MM.1S (cell line): ENCODE data around the gene SOBP.

Experiments used
- DNase-seq: peaks from one replicate; pipeline ENCODE4 v3.0.0-alpha.2; 2015
- H2AFZ ChIP-seq: fragments of 300-600 bp; sonication (generic); 2 replicates; pipeline ENCODE4 v1.6.0; 2016; ENCODE audit warnings: antibody characterized with exemption, low read length
- H3F3A ChIP-seq: fragments of 300-600 bp; sonication (generic); 2 replicates; pipeline ENCODE4 v1.6.1; 2016; ENCODE audit warnings: mild to moderate bottlenecking, antibody characterized with exemption, low read length, moderate library complexity, mixed read lengths; ENCODE audit not compliant: insufficient read depth
- H3K27ac ChIP-seq: fragments of 300-600 bp; sonication (generic); 2 replicates; pipeline ENCODE4 v1.5.1; 2016; ENCODE audit warnings: mild to moderate bottlenecking, low read length
- H3K27me3 ChIP-seq: fragments of 300-600 bp; sonication (generic); replicated peaks from 2 replicates; pipeline ENCODE4 v1.6.0; 2016; ENCODE audit warnings: low read length; ENCODE audit not compliant: insufficient read depth
- H3K36me3 ChIP-seq: fragments of 300-600 bp; sonication (generic); replicated peaks from 2 replicates; pipeline ENCODE4 v1.6.1; 2016; ENCODE audit warnings: mild to moderate bottlenecking, low read length, mixed read lengths; ENCODE audit not compliant: insufficient read depth
- H3K4me1 ChIP-seq: fragments of 300-600 bp; sonication (generic); 2 replicates; pipeline ENCODE4 v1.6.1; 2016; ENCODE audit warnings: low read length, mixed read lengths
- H3K4me2 ChIP-seq: fragments of 300-600 bp; sonication (generic); 2 replicates; pipeline ENCODE4 v1.6.0; 2016; ENCODE audit warnings: low read depth, low read length
- H3K4me3 ChIP-seq: fragments of 300-600 bp; sonication (generic); 2 replicates; pipeline ENCODE4 v1.5.1; 2016; ENCODE audit warnings: low read length, mixed read lengths
- H3K79me2 ChIP-seq: fragments of 300-600 bp; sonication (generic); 2 replicates; pipeline ENCODE4 v1.6.1; 2016; ENCODE audit warnings: mixed run types, low read length, mixed read lengths
- H3K9ac ChIP-seq: fragments of 300-600 bp; sonication (generic); 2 replicates; pipeline ENCODE4 v1.6.1; 2016; ENCODE audit warnings: low read length, mixed read lengths
- H3K9me2 ChIP-seq: fragments of 300-600 bp; sonication (generic); replicated peaks from 2 replicates; pipeline ENCODE4 v1.6.1; 2016; ENCODE audit warnings: mild to moderate bottlenecking, low read length, mixed read lengths; ENCODE audit not compliant: insufficient read depth
- H3K9me3 ChIP-seq: fragments of 300-600 bp; sonication (generic); replicated peaks from 2 replicates; pipeline ENCODE4 v1.6.1; 2016; ENCODE audit warnings: mild to moderate bottlenecking, low read length, mixed read lengths; ENCODE audit not compliant: insufficient read depth
- H4K20me1 ChIP-seq: fragments of 300-600 bp; sonication (generic); 2 replicates; pipeline ENCODE4 v1.6.1; 2016; ENCODE audit warnings: mild to moderate bottlenecking, low read length, moderate library complexity, mixed read lengths; ENCODE audit not compliant: insufficient read depth
- CTCF ChIP-seq: fragments of 300-600 bp; sonication (generic); IDR thresholded peaks from 2 replicates; pipeline ENCODE4 v1.5.1; 2016; ENCODE audit warnings: antibody characterized with exemption, low read length, mixed read lengths
- EZH2 ChIP-seq: fragments of 300-600 bp; sonication (generic); optimal IDR thresholded peaks from 2 replicates; pipeline ENCODE3; 2017; ENCODE audit warnings: low read depth, mild to moderate bottlenecking, antibody characterized with exemption, low read length, mixed read lengths
- EZH2phosphoT487 ChIP-seq: fragments of 300-600 bp; sonication (generic); IDR thresholded peaks from 2 replicates; pipeline ENCODE4 v1.6.1; 2018; ENCODE audit warnings: antibody characterized with exemption, low read length

The SOBP gene

GRCh38 chr6:107493158-107494057 is 3.5 kb downstream of the SOBP start:
- Histone ChIP-seq H4K20me1 (no peaks in the 10 kb centered on the region), H3K27ac (no peak overlapping the region), H3K9me2 (no peaks in the 10 kb centered on the region), H3K79me2 (no peaks in the 10 kb centered on the region), H3K4me1 (peaks cover 7% of the 10 kb centered on the region; the same call in 1 of the 2 replicates), H3K9me3 (no peaks in the 10 kb centered on the region), H2AFZ (no peak overlapping the region), H3K9ac (no peak overlapping the region), H3K36me3 (no peaks in the 10 kb centered on the region), H3K4me2 (no peak overlapping the region), H3F3A (no peaks in the 10 kb centered on the region), H3K27me3 (peaks cover 27% of the 10 kb centered on the region), H3K4me3 (no peak overlapping the region)
- no peak for TF ChIP-seq EZH2phosphoT487
- no peak for TF ChIP-seq EZH2
- no peak for TF ChIP-seq CTCF
- no peak for DNase-seq

- no peak overlapping the region for H2AFZ ChIP-seq
- H3K4me1 ChIP-seq: peaks cover 7% of the 10 kb centered on the region; the same call in 1 of the 2 replicates
- no peaks in the 10 kb centered on the region for H3K9me2 ChIP-seq
- H3K27me3 ChIP-seq: peaks cover 16% of the 10 kb centered on the region; the same call in 1 of the 2 replicates
- H3K9ac ChIP-seq: no peak overlapping the region
- no peaks in the 10 kb centered on the region for H3K9me3 ChIP-seq
- H4K20me1 ChIP-seq: no peaks in the 10 kb centered on the region
- TF ChIP-seq EZH2phosphoT487 (no peak), CTCF (no peak), EZH2 (no peak)
- no peaks in the 10 kb centered on the region for H3F3A ChIP-seq
- H3K27ac ChIP-seq: no peak overlapping the region
- H3K4me3 ChIP-seq: no peak overlapping the region
- H3K79me2 ChIP-seq: no peaks in the 10 kb centered on the region
- no peak for DNase-seq
- no peaks in the 10 kb centered on the region for H3K36me3 ChIP-seq
- H3K4me2 ChIP-seq: no peak overlapping the region
Observed at GRCh38 chr6:107495196-107495643, 5.3 kb downstream of the SOBP start.

GRCh38 chr6:107495971-107496370 is 6.1 kb downstream of the SOBP start:
- Histone ChIP-seq H4K20me1 (no peaks in the 10 kb centered on the region), H3K4me3 (no peak overlapping the region), H3K9me2 (no peaks in the 10 kb centered on the region), H3K9ac (no peak overlapping the region), H3K9me3 (no peaks in the 10 kb centered on the region), H3K4me1 (peaks cover 7% of the 10 kb centered on the region; the same call in 1 of the 2 replicates), H3K36me3 (no peaks in the 10 kb centered on the region), H3K27ac (no peak overlapping the region), H3F3A (no peaks in the 10 kb centered on the region), H3K27me3 (peaks cover 11% of the 10 kb centered on the region; the same call in 1 of the 2 replicates), H3K79me2 (no peaks in the 10 kb centered on the region), H2AFZ (no peak overlapping the region), H3K4me2 (no peak overlapping the region)
- TF ChIP-seq CTCF: no peak
- TF ChIP-seq EZH2phosphoT487: no peak
- TF ChIP-seq EZH2: no peak
- no peak for DNase-seq
